ENCODE measurements around the gene PRKN.

Gene PRKN

DNA sequence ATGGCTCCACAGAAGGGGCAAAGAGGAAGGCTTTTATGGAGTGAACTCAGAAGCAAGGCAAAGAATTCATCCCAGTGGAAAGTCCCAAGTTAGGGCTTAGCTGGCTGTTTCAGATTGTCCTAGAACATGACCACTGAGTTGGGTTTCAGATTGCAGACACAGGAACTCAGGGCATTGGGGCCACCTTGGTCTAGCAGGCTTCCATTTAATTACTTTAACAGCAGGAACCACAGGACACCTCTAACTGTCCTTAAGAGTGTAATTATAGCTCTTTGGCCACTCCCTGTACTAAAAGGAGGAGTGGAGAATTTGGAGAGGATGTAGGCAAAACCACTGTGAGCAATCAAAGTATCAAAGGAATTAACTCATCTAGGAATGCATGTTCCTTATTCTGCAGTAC is 1303.1 kb downstream of the PRKN start:
- no peaks in the 10 kb centered on the region for H3K27me3 ChIP-seq (replicated peaks; ENCODE audit: insufficient read depth, low read length)
- H3K4me3 ChIP-seq (ENCODE audit: low read length) = no peak overlapping the region
- no peak overlapping the region for H3K9ac ChIP-seq (ENCODE audit: low read length)
- no peak for DNase-seq
- H3K4me1 ChIP-seq (ENCODE audit: low read length) = no peaks in the 10 kb centered on the region
- H2AFZ ChIP-seq (ENCODE audit: low read length) = no peak overlapping the region
- H3K9me3 ChIP-seq (replicated peaks; ENCODE audit: insufficient read depth, low read length) = no peaks in the 10 kb centered on the region
- no peaks in the 10 kb centered on the region for H3F3A ChIP-seq (ENCODE audit: insufficient read depth, low read length)
- H3K79me2 ChIP-seq (ENCODE audit: low read length) = no peaks in the 10 kb centered on the region
- no peaks in the 10 kb centered on the region for H4K20me1 ChIP-seq (ENCODE audit: insufficient read depth, low read length)
- TF ChIP-seq EZH2phosphoT487 (IDR thresholded peaks at IDR 0.05; ENCODE audit: low read length) (no peak), EZH2 (optimal IDR thresholded peaks at IDR 0.05; ENCODE audit: low read depth, low read length) (no peak)
- TF ChIP-seq, protein P1, sequence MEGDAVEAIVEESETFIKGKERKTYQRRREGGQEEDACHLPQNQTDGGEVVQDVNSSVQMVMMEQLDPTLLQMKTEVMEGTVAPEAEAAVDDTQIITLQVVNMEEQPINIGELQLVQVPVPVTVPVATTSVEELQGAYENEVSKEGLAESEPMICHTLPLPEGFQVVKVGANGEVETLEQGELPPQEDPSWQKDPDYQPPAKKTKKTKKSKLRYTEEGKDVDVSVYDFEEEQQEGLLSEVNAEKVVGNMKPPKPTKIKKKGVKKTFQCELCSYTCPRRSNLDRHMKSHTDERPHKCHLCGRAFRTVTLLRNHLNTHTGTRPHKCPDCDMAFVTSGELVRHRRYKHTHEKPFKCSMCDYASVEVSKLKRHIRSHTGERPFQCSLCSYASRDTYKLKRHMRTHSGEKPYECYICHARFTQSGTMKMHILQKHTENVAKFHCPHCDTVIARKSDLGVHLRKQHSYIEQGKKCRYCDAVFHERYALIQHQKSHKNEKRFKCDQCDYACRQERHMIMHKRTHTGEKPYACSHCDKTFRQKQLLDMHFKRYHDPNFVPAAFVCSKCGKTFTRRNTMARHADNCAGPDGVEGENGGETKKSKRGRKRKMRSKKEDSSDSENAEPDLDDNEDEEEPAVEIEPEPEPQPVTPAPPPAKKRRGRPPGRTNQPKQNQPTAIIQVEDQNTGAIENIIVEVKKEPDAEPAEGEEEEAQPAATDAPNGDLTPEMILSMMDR (IDR thresholded peaks at IDR 0.05; ENCODE audit: low read length) = no peak
- no peaks in the 10 kb centered on the region for H3K9me2 ChIP-seq (replicated peaks; ENCODE audit: insufficient read depth, low read length)
- no peaks in the 10 kb centered on the region for H3K36me3 ChIP-seq (replicated peaks; ENCODE audit: insufficient read depth, low read length)
- no peak overlapping the region for H3K27ac ChIP-seq (ENCODE audit: low read length)
- no peak overlapping the region for H3K4me2 ChIP-seq (ENCODE audit: low read depth, low read length)

DNA sequence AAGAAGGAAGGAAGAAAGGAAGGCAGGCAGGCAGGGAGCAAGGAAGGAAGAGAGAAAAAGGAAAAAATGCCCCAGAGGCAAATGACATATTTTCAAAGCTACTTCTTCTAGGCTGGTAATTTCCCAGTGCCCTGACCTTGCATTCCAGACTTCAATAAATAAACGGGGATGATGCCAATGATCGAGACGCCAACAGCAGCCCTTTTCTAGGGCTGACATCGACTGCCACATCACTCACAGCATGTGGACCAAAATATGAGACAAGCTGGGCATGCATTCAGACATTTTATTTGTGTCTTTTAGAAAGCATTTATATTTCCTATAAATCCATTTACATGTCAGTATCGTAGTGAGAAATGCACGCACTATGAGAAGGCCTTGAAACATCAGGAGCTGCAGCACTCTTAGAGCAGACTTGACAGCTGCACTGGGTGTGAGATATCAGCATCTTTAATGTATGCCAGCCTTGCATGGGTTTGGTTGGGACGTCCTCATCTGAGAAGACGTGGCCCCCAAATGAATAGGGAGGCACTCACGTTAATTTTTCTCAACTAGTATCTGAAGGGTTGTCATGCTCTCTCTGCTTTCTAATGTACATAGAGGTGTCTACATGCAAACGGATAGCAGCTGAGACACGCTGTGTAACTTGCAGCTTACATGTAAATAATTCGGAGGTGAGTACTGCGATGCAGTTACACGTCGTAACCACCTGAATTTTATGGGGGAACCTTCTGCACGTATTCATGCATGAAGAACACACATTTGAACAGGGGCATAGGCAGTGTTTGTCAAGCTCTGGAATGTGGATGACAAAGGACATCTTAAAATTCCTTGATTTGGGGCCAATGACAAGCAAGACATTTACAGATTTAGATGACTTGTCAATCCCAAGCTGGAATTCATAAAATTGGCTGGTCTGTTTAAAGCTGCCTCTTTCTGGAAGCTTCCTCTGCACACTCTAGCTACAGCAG is 1304.6 kb downstream of the PRKN start:
- Histone ChIP-seq H3K27me3 (replicated peaks; ENCODE audit: insufficient read depth, low read length) (no peaks in the 10 kb centered on the region), H3K9ac (ENCODE audit: low read length) (no peak overlapping the region), H3F3A (ENCODE audit: insufficient read depth, low read length) (no peaks in the 10 kb centered on the region), H3K4me2 (ENCODE audit: low read depth, low read length) (no peak overlapping the region), H3K9me3 (replicated peaks; ENCODE audit: insufficient read depth, low read length) (no peaks in the 10 kb centered on the region), H3K9me2 (replicated peaks; ENCODE audit: insufficient read depth, low read length) (no peaks in the 10 kb centered on the region), H3K27ac (ENCODE audit: low read length) (no peak overlapping the region), H3K4me1 (ENCODE audit: low read length) (no peaks in the 10 kb centered on the region), H3K36me3 (replicated peaks; ENCODE audit: insufficient read depth, low read length) (no peaks in the 10 kb centered on the region), H3K4me3 (ENCODE audit: low read length) (no peak overlapping the region), H2AFZ (ENCODE audit: low read length) (no peak overlapping the region), H4K20me1 (ENCODE audit: insufficient read depth, low read length) (no peaks in the 10 kb centered on the region), H3K79me2 (ENCODE audit: low read length) (no peaks in the 10 kb centered on the region)
- TF ChIP-seq, protein P1 (IDR thresholded peaks at IDR 0.05; ENCODE audit: low read length) = no peak
- TF ChIP-seq EZH2phosphoT487 (IDR thresholded peaks at IDR 0.05; ENCODE audit: low read length) (no peak), EZH2 (optimal IDR thresholded peaks at IDR 0.05; ENCODE audit: low read depth, low read length) (no peak)
- no peak for DNase-seq

DNA sequence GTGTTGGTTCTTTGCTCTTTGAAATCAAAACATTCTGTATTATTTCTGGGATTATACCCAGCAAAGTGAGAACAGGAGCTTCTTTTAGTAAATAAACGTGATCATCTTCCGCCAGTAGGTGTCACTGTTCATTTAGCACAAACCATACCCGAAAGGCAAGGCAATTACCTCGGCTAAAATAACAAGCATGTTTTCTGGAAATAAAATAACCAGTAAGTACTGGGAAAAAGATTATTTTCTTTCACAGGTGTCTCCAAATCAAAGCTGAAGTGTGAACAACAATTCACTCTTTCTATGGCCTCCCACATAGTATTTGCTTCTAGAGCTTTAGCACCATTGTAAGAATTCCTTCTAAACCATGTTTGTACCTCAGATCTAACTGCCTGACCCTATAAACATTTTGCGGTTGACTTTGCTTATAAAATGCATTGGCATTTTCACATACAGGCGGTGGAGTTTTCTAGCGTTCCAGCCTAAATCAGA is 1309.1 kb downstream of the PRKN start:
- Histone ChIP-seq H3K9ac (ENCODE audit: low read length) (no peak overlapping the region), H3K4me2 (ENCODE audit: low read depth, low read length) (no peak overlapping the region), H2AFZ (ENCODE audit: low read length) (no peak overlapping the region), H3K27me3 (replicated peaks; ENCODE audit: insufficient read depth, low read length) (no peaks in the 10 kb centered on the region), H3K9me3 (replicated peaks; ENCODE audit: insufficient read depth, low read length) (no peaks in the 10 kb centered on the region), H4K20me1 (ENCODE audit: insufficient read depth, low read length) (no peaks in the 10 kb centered on the region), H3K27ac (ENCODE audit: low read length) (no peak overlapping the region), H3K9me2 (replicated peaks; ENCODE audit: insufficient read depth, low read length) (no peaks in the 10 kb centered on the region), H3F3A (ENCODE audit: insufficient read depth, low read length) (no peaks in the 10 kb centered on the region), H3K36me3 (replicated peaks; ENCODE audit: insufficient read depth, low read length) (no peaks in the 10 kb centered on the region), H3K4me1 (ENCODE audit: low read length) (no peaks in the 10 kb centered on the region), H3K79me2 (ENCODE audit: low read length) (no peaks in the 10 kb centered on the region), H3K4me3 (ENCODE audit: low read length) (no peak overlapping the region)
- TF ChIP-seq, protein P1 (IDR thresholded peaks at IDR 0.05; ENCODE audit: low read length) = peak; percentile 45
- no peak for TF ChIP-seq EZH2 (optimal IDR thresholded peaks at IDR 0.05; ENCODE audit: low read depth, low read length)
- DNase-seq = peak; percentile 49
